A549 (cell line): ENCODE results near the gene CPA3. TPM values are rescaled to one million over a fixed set of nuclear protein-coding genes. Genes with fewer than 3 reads are reported as not detected.
A peak's percentile ranks its signal among the peaks of the same experiment; 100 is the strongest.

ENCODE experiments used
- ATAC-seq, 2 experiments: fragments of 200-7000 bp in 1 of 2; fragments of >200 bp in 1 of 2; cut with Nextera tagmentation in 1 of 2; cut with Tn5 transposase in 1 of 2; 3 replicates each; pipeline versions ENCODE4 v1.8.0 to v1.9.1; 2018 to 2020; ENCODE audit warnings: mild to moderate bottlenecking in 1 of 2, moderate library complexity in 1 of 2
- CTCF ChIA-PET: fragments of 300-600 bp; sonication (Branson Sonifier 250); formaldehyde crosslinking; extraction: SDS; loops from one replicate; lab custom pipeline; 2021; ENCODE audit warnings: antibody characterized with exemption, inconsistent platforms; lab: Yijun Ruan, JAX
- POLR2A ChIA-PET: fragments of 350-600 bp; formaldehyde crosslinking; extraction: SDS; loops from one replicate; lab custom pipeline; 2021; ENCODE audit warnings: antibody characterized with exemption, inconsistent platforms; lab: Yijun Ruan, JAX
- DNase-seq, 2 experiments: peaks; one replicate each; pipeline versions ENCODE4 v3.0.0 to v3.0.0-alpha.2; 2011 to 2016; ENCODE audit warnings: low read depth in 1 of 2, low spot score in 1 of 2
- FAIRE-seq: peaks from 2 replicates; lab custom pipeline; 2011; peaks lifted over from hg19 to GRCh38; lab: Jason Lieb, UNC
- H3K27ac ChIP-seq, 2 experiments: fragments of >200 bp; sonication (Bioruptor Twin); formaldehyde crosslinking; 3 replicates each; pipeline ENCODE4 v1.5.1; 2016 to 2017
- H3K4me1 ChIP-seq: fragments of >200 bp; sonication (Bioruptor Twin); formaldehyde crosslinking; 3 replicates; pipeline ENCODE4 v1.6.1; 2016
- H3K4me2 ChIP-seq: fragments of >200 bp; sonication (Bioruptor Twin); formaldehyde crosslinking; 3 replicates; pipeline ENCODE4 v1.6.1; 2016
- H3K4me3 ChIP-seq: fragments of >200 bp; sonication (Bioruptor Twin); formaldehyde crosslinking; 3 replicates; pipeline ENCODE4 v1.5.1; 2016
- H3K9me3 ChIP-seq: fragments of >200 bp; sonication (Bioruptor Twin); formaldehyde crosslinking; 3 replicates; pipeline ENCODE4 v1.6.1; 2016
- CBX2 ChIP-seq: fragments of 200-600 bp; sonication (generic); IDR thresholded peaks from 2 replicates; pipeline ENCODE4 v1.6.1; 2016; ENCODE audit warnings: low read depth, mild to moderate bottlenecking, borderline replicate concordance
- CHD2 ChIP-seq: fragments of 150-350 bp; IDR thresholded peaks from 2 replicates; pipeline ENCODE4 v1.6.1; 2014; ENCODE audit warnings: low read length; ENCODE audit not compliant: partially characterized antibody
- CHD4 ChIP-seq: fragments of 200-600 bp; sonication (generic); IDR thresholded peaks from 2 replicates; pipeline ENCODE4 v1.6.1; 2016; ENCODE audit warnings: antibody characterized with exemption, mild to moderate bottlenecking, borderline replicate concordance
- EHMT2 ChIP-seq: fragments of 200-600 bp; sonication (generic); IDR thresholded peaks from 2 replicates; pipeline ENCODE4 v1.6.1; 2016; ENCODE audit warnings: antibody characterized with exemption, low read depth, mild to moderate bottlenecking, moderate library complexity
- EP300 ChIP-seq, 2 experiments: fragments of >200 bp; sonication (Bioruptor Twin); formaldehyde crosslinking; IDR thresholded peaks; 2 replicates in 1 of 2; 3 replicates in 1 of 2; pipeline ENCODE4 v1.6.1; 2016 to 2017
- HDAC2 ChIP-seq: fragments of 200-600 bp; sonication (generic); IDR thresholded peaks from 2 replicates; pipeline ENCODE4 v1.6.1; 2016
- HEYL ChIP-seq: fragments of 250-450 bp; sonication (Bioruptor Pico); IDR thresholded peaks from 2 replicates; pipeline ENCODE4 v1.8.0; 2021; ENCODE audit warnings: mild to moderate bottlenecking, moderate library complexity
- JUN ChIP-seq, 2 experiments: fragments of >200 bp; sonication (Bioruptor Twin); formaldehyde crosslinking; IDR thresholded peaks; 2 replicates in 1 of 2; 3 replicates in 1 of 2; pipeline ENCODE4 v1.6.1; 2016 to 2017
- JUNB ChIP-seq: fragments of >200 bp; sonication (Bioruptor Twin); formaldehyde crosslinking; IDR thresholded peaks from 2 replicates; pipeline ENCODE4 v1.6.1; 2016
- MYC ChIP-seq: IDR thresholded peaks from 2 replicates; pipeline ENCODE4 v1.6.1; 2012; ENCODE audit warnings: mild to moderate bottlenecking, inconsistent platforms, low read length, improper control_type of control experiment, borderline replicate concordance
- NPAS2 ChIP-seq: fragments of 250-450 bp; sonication (Bioruptor Pico); IDR thresholded peaks from 2 replicates; pipeline ENCODE4 v1.8.0; 2022; ENCODE audit warnings: mild to moderate bottlenecking, moderate library complexity, borderline replicate concordance
- POLR2A ChIP-seq: IDR thresholded peaks from 2 replicates; pipeline ENCODE4 v1.6.1; 2012; ENCODE audit warnings: mild to moderate bottlenecking, low read length
- RAD21 ChIP-seq, 2 experiments: fragments of >200 bp in 1 of 2; sonication (Bioruptor Twin) in 1 of 2; formaldehyde crosslinking in 1 of 2; IDR thresholded peaks in 1 of 2; conservative IDR thresholded peaks in 1 of 2; 2 replicates in 1 of 2; 3 replicates in 1 of 2; pipeline ENCODE4 v1.6.1; 2012 to 2018; ENCODE audit warnings: inconsistent platforms in 1 of 2
- RARB ChIP-seq: fragments of 250-450 bp; sonication (Bioruptor Pico); IDR thresholded peaks from 2 replicates; pipeline ENCODE4 v1.8.0; 2021; ENCODE audit warnings: mild to moderate bottlenecking, moderate library complexity
- RCOR1 ChIP-seq: fragments of 150-350 bp; IDR thresholded peaks from 2 replicates; pipeline ENCODE4 v1.6.1; 2014; ENCODE audit warnings: antibody characterized with exemption, low read length, low read depth
- RFX5 ChIP-seq: fragments of 450-650 bp; IDR thresholded peaks from 2 replicates; pipeline ENCODE4 v1.7.1; 2014; ENCODE audit warnings: antibody characterized with exemption, mild to moderate bottlenecking, moderate library complexity
- RNF2 ChIP-seq: fragments of 200-600 bp; sonication (generic); IDR thresholded peaks from 2 replicates; pipeline ENCODE4 v1.6.1; 2016; ENCODE audit warnings: low read depth, mild to moderate bottlenecking, antibody characterized with exemption, moderate library complexity, borderline replicate concordance
- TFCP2L1 ChIP-seq: fragments of 250-450 bp; sonication (Bioruptor Pico); IDR thresholded peaks from 2 replicates; pipeline ENCODE4 v1.5.0; 2021; ENCODE audit warnings: mild to moderate bottlenecking
- TP53 ChIP-seq: fragments of 250-450 bp; sonication (Bioruptor Pico); IDR thresholded peaks from 2 replicates; pipeline ENCODE4 v1.5.0; 2021; ENCODE audit warnings: mild to moderate bottlenecking, moderate library complexity
- ZC3H11A ChIP-seq: fragments of 450-650 bp; IDR thresholded peaks from 2 replicates; pipeline ENCODE4 v1.6.1; 2014; ENCODE audit warnings: antibody characterized with exemption, mild to moderate bottlenecking
- ZSCAN20 ChIP-seq: fragments of 250-450 bp; sonication (Bioruptor Pico); IDR thresholded peaks from 2 replicates; pipeline ENCODE4 v1.8.0; 2022; ENCODE audit warnings: mild to moderate bottlenecking, moderate library complexity
- WGBS: methylation state at CpG from one replicate; pipeline ENCODE4 v1.1.6; 2017; ENCODE audit errors: missing lambda C conversion rate; 5-methylcytosine and 5-hydroxymethylcytosine counted together
- polyA minus RNA-seq: library from RNA; depleted of rRNA, polyadenylated mRNA; stranded (reverse); fragments of >200 nt; gene quantifications from 2 replicates; pipeline ENCODE4 v1.2.3, GENCODE V29; 2011; rRNA and poly(A)+ RNA removed
- polyA plus RNA-seq, 4 experiments: library from polyadenylated mRNA; depleted of rRNA in 3 of 4; stranded (reverse); fragments of >200 nt; fragmentation: RNase III in 1 of 4; extraction: RNeasy Plus Mini Kit Qiagen cat#74134 plus additional on column Dnase treatment in 1 of 4; gene quantifications; 2 replicates in 3 of 4; 3 replicates in 1 of 4; pipeline ENCODE4 v1.2.3, GENCODE V29; 2011 to 2017
- TF ChIP-seq, protein P1 (sequence below): IDR thresholded peaks from 2 replicates; pipeline ENCODE4 v1.6.1; 2012; ENCODE audit warnings: low read depth, borderline replicate concordance
- TF ChIP-seq, protein P2 (sequence below): fragments of >200 bp; sonication (Bioruptor Twin); formaldehyde crosslinking; IDR thresholded peaks from 3 replicates; pipeline ENCODE4 v1.5.1; 2016
- TF ChIP-seq, protein P3 (sequence below): fragments of 250-450 bp; sonication (Bioruptor Pico); IDR thresholded peaks from 2 replicates; pipeline ENCODE4 v1.5.0; 2021; ENCODE audit warnings: mild to moderate bottlenecking, moderate library complexity, borderline replicate concordance
- TF ChIP-seq, protein P4 (sequence below): fragments of 150-350 bp; IDR thresholded peaks from 2 replicates; pipeline ENCODE4 v1.6.1; 2014; ENCODE audit warnings: low read depth, mild to moderate bottlenecking, low read length
- TF ChIP-seq, protein P5 (sequence below): IDR thresholded peaks from 2 replicates; pipeline ENCODE4 v1.6.1; 2012

CPA3 gene, protein sequence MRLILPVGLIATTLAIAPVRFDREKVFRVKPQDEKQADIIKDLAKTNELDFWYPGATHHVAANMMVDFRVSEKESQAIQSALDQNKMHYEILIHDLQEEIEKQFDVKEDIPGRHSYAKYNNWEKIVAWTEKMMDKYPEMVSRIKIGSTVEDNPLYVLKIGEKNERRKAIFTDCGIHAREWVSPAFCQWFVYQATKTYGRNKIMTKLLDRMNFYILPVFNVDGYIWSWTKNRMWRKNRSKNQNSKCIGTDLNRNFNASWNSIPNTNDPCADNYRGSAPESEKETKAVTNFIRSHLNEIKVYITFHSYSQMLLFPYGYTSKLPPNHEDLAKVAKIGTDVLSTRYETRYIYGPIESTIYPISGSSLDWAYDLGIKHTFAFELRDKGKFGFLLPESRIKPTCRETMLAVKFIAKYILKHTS
- not detected in 2 replicates for polyA plus RNA-seq (2011; rRNA removed)
- polyA plus RNA-seq (2012; cell fraction: cytosol; rRNA removed): not detected in 2 replicates
- not detected in 2 replicates for polyA plus RNA-seq (2012; cell fraction: nucleus; rRNA removed)
- polyA plus RNA-seq (2017; fragmentation: RNase III; extraction: RNeasy Plus Mini Kit Qiagen cat#74134 plus additional on column Dnase treatment): not detected in 3 replicates
- polyA minus RNA-seq: not detected in 2 replicates

DNA sequence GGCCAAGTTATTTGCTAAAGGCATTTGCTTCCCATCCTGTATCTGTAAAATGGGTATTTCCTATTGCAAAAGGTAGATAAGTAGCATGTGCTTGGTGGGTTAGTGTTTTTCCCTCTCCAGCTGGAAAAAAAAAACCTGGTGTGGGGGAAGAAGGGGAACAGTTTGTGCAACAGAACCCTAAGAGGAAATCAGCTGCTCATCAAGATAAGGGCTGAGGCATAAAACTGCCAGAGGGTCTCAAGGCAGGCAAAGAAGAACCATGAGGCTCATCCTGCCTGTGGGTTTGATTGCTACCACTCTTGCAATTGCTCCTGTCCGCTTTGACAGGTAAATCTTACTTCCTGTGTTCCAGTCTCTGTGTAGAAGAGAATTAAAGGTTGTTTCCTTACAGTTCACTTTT lies at the start of gene CPA3:
Gene CPA3 (plus strand): TSS at position 248 of the 400 bp plus-strand sequence. CDS start 12 bp downstream, at position 260.
- Histone ChIP-seq H3K4me2 (no peak within 1 kb of the TSS), H3K27ac (no peak within 1 kb of the TSS), H3K4me3 (no peak within 1 kb of the TSS), H3K4me1 (no peaks in the 10 kb centered on the region), H3K9me3 (no peaks in the 10 kb centered on the region)
- POLR2A ChIA-PET: no interaction called here
- no peak for FAIRE-seq
- WGBS: 46% methylated on average over 1 of the region's 1 CpG
- no peak for DNase-seq
- TF ChIP-seq POLR2A (no peak), RNF2 (no peak), TP53 (CRISPR knock-in tag) (no peak), JUNB (no peak), HEYL (CRISPR knock-in tag) (no peak), HDAC2 (no peak), ZC3H11A (no peak), RCOR1 (no peak), RAD21 (conservative IDR thresholded peaks at IDR 0.05 in 1 of 2, IDR thresholded peaks at IDR 0.05 in 1 of 2) (no peak)
- CTCF ChIA-PET: interaction anchor here (0.8 to 6.2 kb wide), 4 partner anchors 10 to 83 kb away, joined by 3 to 105 read pairs (median 4); no protein-coding TSS in a partner anchor
- no peak for ATAC-seq

DNA sequence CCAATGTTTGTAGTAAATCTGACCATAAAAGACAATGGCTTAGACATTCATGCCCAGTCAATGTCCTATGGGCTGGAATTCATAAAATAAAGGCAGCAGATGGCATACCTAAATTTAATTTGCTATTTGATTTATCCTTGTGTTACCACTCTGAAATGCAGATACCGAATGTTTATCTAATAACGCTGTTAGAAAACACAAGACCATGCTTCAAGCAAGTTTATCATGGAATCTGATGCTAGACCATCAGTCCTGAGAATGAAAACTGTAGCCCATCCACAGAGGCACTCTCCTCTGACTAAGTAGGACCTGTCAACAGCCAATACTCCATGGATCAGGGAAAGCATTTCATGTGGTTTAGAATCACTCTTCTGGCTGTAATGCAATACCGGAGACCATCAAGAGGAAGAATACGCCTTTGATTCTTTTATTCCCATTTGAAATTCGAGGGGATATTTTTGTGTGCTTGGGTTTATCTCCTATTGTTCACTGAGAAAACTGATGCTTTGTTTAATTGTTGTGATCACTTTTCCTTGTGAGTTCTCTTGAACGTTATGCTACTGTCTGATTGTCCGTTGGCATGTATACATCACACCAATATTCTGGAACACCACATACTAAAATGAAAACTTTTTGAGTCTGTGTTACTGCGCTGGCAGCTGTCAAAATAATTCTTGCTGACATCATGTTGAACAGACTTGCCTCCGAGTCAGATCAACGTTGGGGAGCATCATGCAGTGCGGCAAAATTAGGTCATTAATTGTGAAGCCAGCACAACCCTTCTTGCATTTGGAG lies 49.6 kb upstream of the CPA3 start:
- CTCF ChIA-PET: no interaction called here
- FAIRE-seq: no peak
- no peak for ATAC-seq
- 42% methylated on average over 11 of the region's 11 CpGs for WGBS
- H3K4me3 ChIP-seq: no peak overlapping the region
- no peak overlapping the region for H3K27ac ChIP-seq
- TF ChIP-seq, protein P1, sequence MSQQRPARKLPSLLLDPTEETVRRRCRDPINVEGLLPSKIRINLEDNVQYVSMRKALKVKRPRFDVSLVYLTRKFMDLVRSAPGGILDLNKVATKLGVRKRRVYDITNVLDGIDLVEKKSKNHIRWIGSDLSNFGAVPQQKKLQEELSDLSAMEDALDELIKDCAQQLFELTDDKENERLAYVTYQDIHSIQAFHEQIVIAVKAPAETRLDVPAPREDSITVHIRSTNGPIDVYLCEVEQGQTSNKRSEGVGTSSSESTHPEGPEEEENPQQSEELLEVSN: no peak
- TF ChIP-seq RARB (no peak), RNF2 (0 out of 2 replicates have a peak, but pooled peaks have one; percentile 9)
- TF ChIP-seq, protein P2, sequence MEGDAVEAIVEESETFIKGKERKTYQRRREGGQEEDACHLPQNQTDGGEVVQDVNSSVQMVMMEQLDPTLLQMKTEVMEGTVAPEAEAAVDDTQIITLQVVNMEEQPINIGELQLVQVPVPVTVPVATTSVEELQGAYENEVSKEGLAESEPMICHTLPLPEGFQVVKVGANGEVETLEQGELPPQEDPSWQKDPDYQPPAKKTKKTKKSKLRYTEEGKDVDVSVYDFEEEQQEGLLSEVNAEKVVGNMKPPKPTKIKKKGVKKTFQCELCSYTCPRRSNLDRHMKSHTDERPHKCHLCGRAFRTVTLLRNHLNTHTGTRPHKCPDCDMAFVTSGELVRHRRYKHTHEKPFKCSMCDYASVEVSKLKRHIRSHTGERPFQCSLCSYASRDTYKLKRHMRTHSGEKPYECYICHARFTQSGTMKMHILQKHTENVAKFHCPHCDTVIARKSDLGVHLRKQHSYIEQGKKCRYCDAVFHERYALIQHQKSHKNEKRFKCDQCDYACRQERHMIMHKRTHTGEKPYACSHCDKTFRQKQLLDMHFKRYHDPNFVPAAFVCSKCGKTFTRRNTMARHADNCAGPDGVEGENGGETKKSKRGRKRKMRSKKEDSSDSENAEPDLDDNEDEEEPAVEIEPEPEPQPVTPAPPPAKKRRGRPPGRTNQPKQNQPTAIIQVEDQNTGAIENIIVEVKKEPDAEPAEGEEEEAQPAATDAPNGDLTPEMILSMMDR: no peak
- TF ChIP-seq, protein P3, sequence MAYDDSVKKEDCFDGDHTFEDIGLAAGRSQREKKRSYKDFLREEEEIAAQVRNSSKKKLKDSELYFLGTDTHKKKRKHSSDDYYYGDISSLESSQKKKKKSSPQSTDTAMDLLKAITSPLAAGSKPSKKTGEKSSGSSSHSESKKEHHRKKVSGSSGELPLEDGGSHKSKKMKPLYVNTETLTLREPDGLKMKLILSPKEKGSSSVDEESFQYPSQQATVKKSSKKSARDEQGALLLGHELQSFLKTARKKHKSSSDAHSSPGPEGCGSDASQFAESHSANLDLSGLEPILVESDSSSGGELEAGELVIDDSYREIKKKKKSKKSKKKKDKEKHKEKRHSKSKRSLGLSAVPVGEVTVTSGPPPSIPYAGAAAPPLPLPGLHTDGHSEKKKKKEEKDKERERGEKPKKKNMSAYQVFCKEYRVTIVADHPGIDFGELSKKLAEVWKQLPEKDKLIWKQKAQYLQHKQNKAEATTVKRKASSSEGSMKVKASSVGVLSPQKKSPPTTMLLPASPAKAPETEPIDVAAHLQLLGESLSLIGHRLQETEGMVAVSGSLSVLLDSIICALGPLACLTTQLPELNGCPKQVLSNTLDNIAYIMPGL: no peak
- POLR2A ChIA-PET: no interaction called here
- no peak for DNase-seq
- H3K4me2 ChIP-seq: no peak overlapping the region
- no peaks in the 10 kb centered on the region for H3K9me3 ChIP-seq
- no peaks in the 10 kb centered on the region for H3K4me1 ChIP-seq

DNA sequence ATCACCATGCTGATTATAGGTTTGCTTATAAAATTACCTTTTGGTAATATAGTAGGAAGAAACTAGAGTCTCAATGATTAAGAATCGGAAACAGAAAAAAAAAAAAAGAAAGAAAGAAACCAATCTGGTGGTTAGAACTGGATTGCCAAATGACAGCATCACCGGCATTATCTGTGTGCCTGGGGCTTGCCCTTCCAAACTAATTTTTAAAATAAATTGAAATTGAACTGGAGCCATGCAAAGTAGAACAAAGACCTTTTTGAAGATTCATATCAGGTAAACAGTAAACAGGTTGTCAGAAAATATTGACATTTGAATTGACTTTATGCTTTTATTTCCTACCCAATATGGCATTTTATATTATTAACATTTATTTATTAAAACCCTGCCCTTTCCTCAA lies 48.7 kb upstream of the CPA3 start:
- no peak overlapping the region for H3K4me3 ChIP-seq
- 66% methylated on average over 2 of the region's 2 CpGs for WGBS
- POLR2A ChIA-PET: no interaction called here
- H3K9me3 ChIP-seq: no peaks in the 10 kb centered on the region
- CTCF ChIA-PET: no interaction called here
- H3K4me1 ChIP-seq: no peaks in the 10 kb centered on the region
- H3K4me2 ChIP-seq: no peak overlapping the region
- TF ChIP-seq EP300 (IDR thresholded peaks at IDR 0.05): no peak
- no peak for TF ChIP-seq ZSCAN20
- TF ChIP-seq CHD4: no peak
- no peak for TF ChIP-seq RCOR1
- TF ChIP-seq RARB: no peak
- TF ChIP-seq, protein P4, sequence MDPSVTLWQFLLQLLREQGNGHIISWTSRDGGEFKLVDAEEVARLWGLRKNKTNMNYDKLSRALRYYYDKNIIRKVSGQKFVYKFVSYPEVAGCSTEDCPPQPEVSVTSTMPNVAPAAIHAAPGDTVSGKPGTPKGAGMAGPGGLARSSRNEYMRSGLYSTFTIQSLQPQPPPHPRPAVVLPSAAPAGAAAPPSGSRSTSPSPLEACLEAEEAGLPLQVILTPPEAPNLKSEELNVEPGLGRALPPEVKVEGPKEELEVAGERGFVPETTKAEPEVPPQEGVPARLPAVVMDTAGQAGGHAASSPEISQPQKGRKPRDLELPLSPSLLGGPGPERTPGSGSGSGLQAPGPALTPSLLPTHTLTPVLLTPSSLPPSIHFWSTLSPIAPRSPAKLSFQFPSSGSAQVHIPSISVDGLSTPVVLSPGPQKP: no peak
- TF ChIP-seq CHD2: no peak
- TF ChIP-seq, protein P5, sequence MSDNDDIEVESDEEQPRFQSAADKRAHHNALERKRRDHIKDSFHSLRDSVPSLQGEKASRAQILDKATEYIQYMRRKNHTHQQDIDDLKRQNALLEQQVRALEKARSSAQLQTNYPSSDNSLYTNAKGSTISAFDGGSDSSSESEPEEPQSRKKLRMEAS: no peak
- no peak for TF ChIP-seq CBX2
- TF ChIP-seq MYC: no peak
- TF ChIP-seq NPAS2 (CRISPR knock-in tag): no peak
- TF ChIP-seq TP53 (CRISPR knock-in tag): no peak
- no peak for TF ChIP-seq TFCP2L1 (CRISPR knock-in tag)
- TF ChIP-seq EHMT2: no peak
- no peak for TF ChIP-seq JUN (IDR thresholded peaks at IDR 0.05)
- TF ChIP-seq RFX5: no peak
- DNase-seq (no peak), ATAC-seq (no peak), FAIRE-seq (no peak)
- no peak overlapping the region for H3K27ac ChIP-seq
